HG02870 (cell line): Measurements from ENCODE around the gene WWOX.
A peak's percentile ranks its signal among the peaks of the same experiment; 100 is the strongest.

ENCODE experiments used
- ATAC-seq: cut with Tn5 transposase; IDR thresholded peaks from one replicate; pipeline ENCODE4 v1.9.1; 2021; ENCODE audit warnings: mild to moderate bottlenecking, moderate library complexity; ENCODE audit not compliant: unreplicated experiment

The WWOX gene

GRCh38 chr16:78450255-78450654 lies 350.8 kb downstream of the WWOX start:
- no peak for ATAC-seq

- no peak for ATAC-seq
These were observed 352.6 kb downstream of the WWOX start for GRCh38 chr16:78452025-78452555.

GRCh38 chr16:78455861-78456260 lies 356.4 kb downstream of the WWOX start:
- ATAC-seq: no peak

GRCh38 chr16:78458588-78458987 lies 359.1 kb downstream of the WWOX start:
- no peak for ATAC-seq

GRCh38 chr16:78460428-78460827 lies 361.0 kb downstream of the WWOX start:
- ATAC-seq: no peak

GRCh38 chr16:78461087-78461486 lies 361.6 kb downstream of the WWOX start:
- no peak for ATAC-seq

- no peak for ATAC-seq
These were observed 362.2 kb downstream of the WWOX start for GRCh38 chr16:78461496-78462287.

GRCh38 chr16:78462288-78463208 lies 363.1 kb downstream of the WWOX start:
- no peak for ATAC-seq

GRCh38 chr16:78463591-78463990 lies 364.1 kb downstream of the WWOX start:
- no peak for ATAC-seq

GRCh38 chr16:78464833-78465232 lies 365.4 kb downstream of the WWOX start:
- no peak for ATAC-seq

GRCh38 chr16:78465730-78466129 lies 366.3 kb downstream of the WWOX start:
- ATAC-seq: no peak

GRCh38 chr16:78469787-78470186 lies 370.3 kb downstream of the WWOX start:
- ATAC-seq: no peak

GRCh38 chr16:78473031-78473699 lies 373.7 kb downstream of the WWOX start:
- no peak for ATAC-seq

GRCh38 chr16:78474762-78475161 lies 375.3 kb downstream of the WWOX start:
- ATAC-seq: peak; percentile 88

GRCh38 chr16:78476615-78477014 lies 377.2 kb downstream of the WWOX start:
- ATAC-seq: no peak

- no peak for ATAC-seq
These were observed 378.9 kb downstream of the WWOX start for GRCh38 chr16:78478267-78478861.

- no peak for ATAC-seq
These were observed 380.3 kb downstream of the WWOX start for GRCh38 chr16:78479723-78480122.

GRCh38 chr16:78480588-78480987 lies 381.1 kb downstream of the WWOX start:
- ATAC-seq: no peak

- ATAC-seq: no peak
These were observed 383.9 kb downstream of the WWOX start for GRCh38 chr16:78483124-78483992.
